HCT116 (cell line): ENCODE measurements around the gene SLC36A2. TPM values are rescaled to one million over a fixed set of nuclear protein-coding genes. Genes with fewer than 3 reads are reported as not detected.

ENCODE experiments used
- ATAC-seq: fragments of 200-7000 bp; cut with Tn5 transposase; 2 replicates; pipeline ENCODE4 v1.9.1; 2020; ENCODE audit warnings: mild to moderate bottlenecking, moderate library complexity
- BruUV-seq: library from RNA; stranded (reverse); fragments of 400-500 nt; replicated peaks from 2 replicates; lab custom pipeline; 2021; lab: Mats Ljungman, UMichigan
- CTCF ChIA-PET: fragments of 300-600 bp; sonication (Branson Sonifier 250); formaldehyde crosslinking; loops from one replicate; lab custom pipeline; 2021; ENCODE audit warnings: antibody characterized with exemption; lab: Charles Lee
- POLR2A ChIA-PET: fragments of 300-600, 350-600 bp; sonication (Branson Sonifier 250); formaldehyde crosslinking; loops from one replicate; lab custom pipeline; 2021; ENCODE audit warnings: antibody characterized with exemption; lab: Charles Lee
- RAD21 ChIA-PET, 2 experiments: fragments of 300-600 bp; sonication (Branson Sonifier 250); formaldehyde crosslinking; loops; one replicate each; lab custom pipeline; 2023; ENCODE audit warnings: low total read pairs in 2 of 2; ENCODE audit not compliant: uncharacterized antibody in 2 of 2, unreplicated experiment in 2 of 2, low non-redundant PET in 1 of 2; lab: Charles Lee
- DNase-seq: peaks from one replicate; pipeline ENCODE4 v3.0.0-alpha.2; 2010; ENCODE audit warnings: low read depth, low spot score
- H2AFZ ChIP-seq: fragments of 200-600 bp; shearing (Covaris generic), sonication (generic); 2 replicates; pipeline ENCODE4 v1.6.1; 2017; ENCODE audit warnings: low read depth, mixed run types, mixed read lengths, antibody characterized with exemption, low read length; ENCODE audit not compliant: poor library complexity, severe bottlenecking
- H3K27ac ChIP-seq: 2 replicates; pipeline ENCODE4 v1.5.1; 2012; ENCODE audit warnings: low read depth, low read length
- H3K27me3 ChIP-seq: fragments of 200-600 bp; sonication (generic); 2 replicates; pipeline ENCODE4 v1.6.1; 2016; ENCODE audit warnings: mixed run types, low read length, mixed read lengths; ENCODE audit not compliant: insufficient read depth
- H3K36me3 ChIP-seq, 2 experiments: fragments of 200-500 bp in 1 of 2; fragments of 200-600 bp in 1 of 2; sonication (Bioruptor generic) in 1 of 2; sonication (generic) in 1 of 2; 2 replicates each; pipeline versions ENCODE4 v1.5.1 to v1.6.1; 2014 to 2016; ENCODE audit warnings: low read length in 2 of 2, inconsistent platforms in 1 of 2, mixed read lengths in 1 of 2, mixed run types in 1 of 2; ENCODE audit not compliant: insufficient read depth in 2 of 2, control insufficient read depth in 1 of 2
- H3K4me1 ChIP-seq, 2 experiments: fragments of 200-600 bp in 1 of 2; sonication (generic) in 1 of 2; 2 replicates each; pipeline versions ENCODE4 v1.5.1 to v1.6.1; 2012 to 2017; ENCODE audit warnings: low read length in 2 of 2, inconsistent platforms in 1 of 2, mild to moderate bottlenecking in 1 of 2, mixed read lengths in 1 of 2, mixed run types in 1 of 2, moderate library complexity in 1 of 2; ENCODE audit not compliant: insufficient read depth in 2 of 2, control insufficient read depth in 1 of 2
- H3K4me2 ChIP-seq: fragments of 200-600 bp; sonication (generic); 2 replicates; pipeline ENCODE4 v1.6.1; 2017; ENCODE audit warnings: mixed run types, low read length, mixed read lengths
- H3K4me3 ChIP-seq, 2 experiments: fragments of 200-600 bp in 1 of 2; sonication (generic) in 1 of 2; replicated peaks in 1 of 2; 2 replicates each; pipeline ENCODE4 v1.5.1; 2011 to 2016; ENCODE audit warnings: low read length in 2 of 2, control low read depth in 1 of 2, low read depth in 1 of 2, mild to moderate bottlenecking in 1 of 2, mixed read lengths in 1 of 2, mixed run types in 1 of 2
- H3K79me2 ChIP-seq: fragments of 200-600 bp; sonication (generic); 2 replicates; pipeline ENCODE4 v1.6.1; 2017; ENCODE audit warnings: mild to moderate bottlenecking, mixed run types, low read length, moderate library complexity, mixed read lengths; ENCODE audit not compliant: insufficient read depth
- H3K9ac ChIP-seq: fragments of 200-600 bp; sonication (generic); 2 replicates; pipeline ENCODE4 v1.6.1; 2016; ENCODE audit warnings: low read length, mixed read lengths
- H3K9me2 ChIP-seq: fragments of 200-600 bp; sonication (generic), shearing (Covaris generic); 2 replicates; pipeline ENCODE4 v1.6.1; 2017; ENCODE audit warnings: mixed run types, mild to moderate bottlenecking, moderate library complexity; ENCODE audit not compliant: insufficient read depth
- H3K9me3 ChIP-seq, 2 experiments: fragments of 200-500 bp in 1 of 2; fragments of 200-600 bp in 1 of 2; sonication (Bioruptor generic) in 1 of 2; sonication (generic) in 1 of 2; 2 replicates each; pipeline ENCODE4 v1.6.1; 2014 to 2017; ENCODE audit warnings: low read length in 2 of 2, mixed read lengths in 2 of 2, inconsistent platforms in 1 of 2, low read depth in 1 of 2, mild to moderate bottlenecking in 1 of 2, mixed run types in 1 of 2, moderate library complexity in 1 of 2; ENCODE audit not compliant: control insufficient read depth in 1 of 2, insufficient read depth in 1 of 2
- H4K20me1 ChIP-seq: fragments of 200-600 bp; sonication (generic), shearing (Covaris generic); 2 replicates; pipeline ENCODE4 v1.6.1; 2017; ENCODE audit warnings: mixed run types, mild to moderate bottlenecking, moderate library complexity; ENCODE audit not compliant: insufficient read depth
- CEBPB ChIP-seq: IDR thresholded peaks from 2 replicates; pipeline ENCODE4 v1.6.1; 2012; ENCODE audit warnings: low read depth
- EGR1 ChIP-seq: IDR thresholded peaks from 2 replicates; pipeline ENCODE4 v1.6.1; 2012; ENCODE audit warnings: low read depth
- ELF1 ChIP-seq: IDR thresholded peaks from 2 replicates; pipeline ENCODE4 v1.6.1; 2012; ENCODE audit warnings: low read depth, borderline replicate concordance
- EZH2 ChIP-seq: fragments of 200-600 bp; sonication (generic); IDR thresholded peaks from 2 replicates; pipeline ENCODE4 v1.6.1; 2017; ENCODE audit warnings: antibody characterized with exemption, mixed run types
- EZH2phosphoT487 ChIP-seq: fragments of 200-600 bp; IDR thresholded peaks from 2 replicates; pipeline ENCODE4 v1.6.1; 2018; ENCODE audit warnings: antibody characterized with exemption, borderline replicate concordance
- POLR2A ChIP-seq: IDR thresholded peaks from 2 replicates; pipeline ENCODE4 v1.7.0; 2011; ENCODE audit warnings: borderline replicate concordance; ENCODE audit not compliant: insufficient read depth, insufficient read length; ENCODE audit errors: extremely low read depth
- RAD21 ChIP-seq: IDR thresholded peaks from 2 replicates; pipeline ENCODE4 v1.6.1; 2012; ENCODE audit warnings: low read depth, mild to moderate bottlenecking
- SIN3A ChIP-seq: IDR thresholded peaks from 2 replicates; pipeline ENCODE4 v1.6.1; 2012; ENCODE audit warnings: low read depth
- SP1 ChIP-seq: IDR thresholded peaks from 2 replicates; pipeline ENCODE4 v1.6.1; 2012; ENCODE audit warnings: low read depth
- TCF7L2 ChIP-seq: IDR thresholded peaks from 2 replicates; pipeline ENCODE4 v1.7.0; 2011; ENCODE audit warnings: borderline replicate concordance, inconsistent platforms; ENCODE audit not compliant: insufficient read depth, insufficient read length; ENCODE audit errors: extremely low read depth
- YY1 ChIP-seq: IDR thresholded peaks from 2 replicates; pipeline ENCODE4 v1.6.1; 2011; ENCODE audit warnings: low read length, low read depth, moderate library complexity, mild to moderate bottlenecking; ENCODE audit not compliant: insufficient replicate concordance; ENCODE audit errors: extremely low read depth
- ZNF274 ChIP-seq: fragments of 200-500 bp; sonication (Bioruptor generic); IDR thresholded peaks from 2 replicates; pipeline ENCODE4 v1.6.1; 2014; ENCODE audit warnings: mild to moderate bottlenecking, low read depth, low read length, inconsistent platforms
- intact Hi-C: fragments of 100-400 bp; cut with micrococcal nuclease; formaldehyde crosslinking; loops from 2 replicates; pipeline ENCODE4 v1.10.0; 2022
- total RNA-seq: library from RNA; stranded (reverse); gene quantifications from one replicate; pipeline ENCODE4 v1.2.1, GENCODE V29; 2021; ENCODE audit not compliant: unreplicated experiment
- TF ChIP-seq, protein P1 (sequence below): IDR thresholded peaks from 2 replicates; pipeline ENCODE4 v1.6.1; 2012
- TF ChIP-seq, protein P2 (sequence below), 3 experiments: fragments of 200-600 bp in 1 of 3; sonication (generic) in 1 of 3; IDR thresholded peaks in 2 of 3; conservative IDR thresholded peaks in 1 of 3; 2 replicates each; pipeline ENCODE4 v1.5.1; 2012 to 2017; ENCODE audit warnings: low read depth in 2 of 3, low read length in 2 of 3, antibody characterized with exemption in 1 of 3, borderline replicate concordance in 1 of 3, control low read depth in 1 of 3, mild to moderate bottlenecking in 1 of 3, mixed read lengths in 1 of 3, mixed run types in 1 of 3, moderate library complexity in 1 of 3; ENCODE audit not compliant: insufficient read depth in 1 of 3
- TF ChIP-seq, protein P3 (sequence below): IDR thresholded peaks from 2 replicates; pipeline ENCODE4 v1.6.1; 2012
- TF ChIP-seq, protein P4 (sequence below): IDR thresholded peaks from 2 replicates; pipeline ENCODE4 v1.6.1; 2011; ENCODE audit warnings: mild to moderate bottlenecking, low read length, moderate library complexity; ENCODE audit not compliant: insufficient replicate concordance; ENCODE audit errors: extremely low read depth

Gene SLC36A2
- total RNA-seq, 1 experiment from 2014 or later = not detected

DNA sequence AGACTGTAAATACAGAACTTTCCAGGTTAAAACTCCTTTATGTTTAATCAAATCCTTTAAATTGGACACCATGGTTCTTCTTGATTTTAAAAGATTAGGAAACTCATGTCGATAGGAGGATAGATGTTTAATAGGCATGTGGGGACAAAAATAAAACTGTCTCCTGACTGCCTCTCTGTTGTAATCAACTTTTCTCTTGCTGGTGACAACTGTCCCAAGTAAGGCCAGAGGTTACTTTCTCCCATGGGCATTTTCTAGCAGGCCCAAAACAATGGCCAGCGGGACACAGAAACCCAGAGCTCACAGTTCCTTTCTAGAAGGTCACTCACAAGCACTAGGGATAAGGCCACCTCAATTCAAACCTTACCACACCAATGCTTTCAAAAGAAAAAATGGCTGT lies 14.5 kb downstream of the SLC36A2 start (continued):
- TF ChIP-seq RAD21 = no peak
- TF ChIP-seq POLR2A = no peak
- TF ChIP-seq CEBPB = no peak

DNA sequence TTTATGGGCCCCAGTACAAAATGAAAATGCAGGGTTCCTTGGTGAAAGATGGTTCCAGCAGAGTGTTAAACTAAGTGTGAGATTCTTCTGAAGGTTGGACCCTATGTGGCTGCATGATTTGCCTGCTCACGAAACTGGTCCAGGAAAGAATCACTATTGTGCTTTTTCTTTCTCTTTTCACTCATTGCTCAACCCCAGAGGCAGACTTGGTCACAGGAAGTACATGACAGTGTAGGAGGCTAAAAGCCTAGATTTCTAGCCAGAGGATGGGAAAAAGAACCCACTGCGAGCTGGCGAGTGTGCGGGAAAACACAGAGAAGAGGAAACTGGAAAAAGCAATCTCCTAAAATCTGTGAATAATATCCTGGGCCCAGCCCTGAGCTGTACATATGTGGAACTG lies 18.6 kb downstream of the SLC36A2 start:
- Histone ChIP-seq H3K79me2 (no peaks in the 10 kb centered on the region), H3K27ac (no peak overlapping the region), H3K27me3 (0 out of 2 replicates have a peak, but pooled peaks cover 5% of the 10 kb centered on the region), H3K4me1 (no peaks in the 10 kb centered on the region), H4K20me1 (no peaks in the 10 kb centered on the region), H3K9me3 (no peaks in the 10 kb centered on the region), H3K9me2 (no peaks in the 10 kb centered on the region), H2AFZ (no peak overlapping the region), H3K4me2 (no peak overlapping the region), H3K36me3 (no peaks in the 10 kb centered on the region), H3K4me3 (no peak overlapping the region), H3K9ac (no peak overlapping the region)
- DNase-seq (no peak), ATAC-seq (no peak)
- ChIA-PET RAD21 (no interaction called here), POLR2A (no interaction called here), CTCF (no interaction called here)
- intact Hi-C loops = no loop called here
- BruUV-seq = no TSS peak
- TF ChIP-seq EZH2phosphoT487 (no peak), EZH2 (no peak), SP1 (no peak), EGR1 (no peak), POLR2A (no peak), TCF7L2 (no peak), SIN3A (no peak), CEBPB (no peak), YY1 (no peak), ELF1 (no peak), ZNF274 (no peak)
- TF ChIP-seq, protein P1, sequence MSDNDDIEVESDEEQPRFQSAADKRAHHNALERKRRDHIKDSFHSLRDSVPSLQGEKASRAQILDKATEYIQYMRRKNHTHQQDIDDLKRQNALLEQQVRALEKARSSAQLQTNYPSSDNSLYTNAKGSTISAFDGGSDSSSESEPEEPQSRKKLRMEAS = no peak
- TF ChIP-seq, protein P2, sequence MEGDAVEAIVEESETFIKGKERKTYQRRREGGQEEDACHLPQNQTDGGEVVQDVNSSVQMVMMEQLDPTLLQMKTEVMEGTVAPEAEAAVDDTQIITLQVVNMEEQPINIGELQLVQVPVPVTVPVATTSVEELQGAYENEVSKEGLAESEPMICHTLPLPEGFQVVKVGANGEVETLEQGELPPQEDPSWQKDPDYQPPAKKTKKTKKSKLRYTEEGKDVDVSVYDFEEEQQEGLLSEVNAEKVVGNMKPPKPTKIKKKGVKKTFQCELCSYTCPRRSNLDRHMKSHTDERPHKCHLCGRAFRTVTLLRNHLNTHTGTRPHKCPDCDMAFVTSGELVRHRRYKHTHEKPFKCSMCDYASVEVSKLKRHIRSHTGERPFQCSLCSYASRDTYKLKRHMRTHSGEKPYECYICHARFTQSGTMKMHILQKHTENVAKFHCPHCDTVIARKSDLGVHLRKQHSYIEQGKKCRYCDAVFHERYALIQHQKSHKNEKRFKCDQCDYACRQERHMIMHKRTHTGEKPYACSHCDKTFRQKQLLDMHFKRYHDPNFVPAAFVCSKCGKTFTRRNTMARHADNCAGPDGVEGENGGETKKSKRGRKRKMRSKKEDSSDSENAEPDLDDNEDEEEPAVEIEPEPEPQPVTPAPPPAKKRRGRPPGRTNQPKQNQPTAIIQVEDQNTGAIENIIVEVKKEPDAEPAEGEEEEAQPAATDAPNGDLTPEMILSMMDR (IDR thresholded peaks at IDR 0.05 in 2 of 3, conservative IDR thresholded peaks at IDR 0.05 in 1 of 3; ENCODE audit: borderline replicate concordance in 1 of 3, insufficient read depth in 1 of 3, low read depth in 2 of 3, low read length in 2 of 3) = no peak
- TF ChIP-seq, protein P3, sequence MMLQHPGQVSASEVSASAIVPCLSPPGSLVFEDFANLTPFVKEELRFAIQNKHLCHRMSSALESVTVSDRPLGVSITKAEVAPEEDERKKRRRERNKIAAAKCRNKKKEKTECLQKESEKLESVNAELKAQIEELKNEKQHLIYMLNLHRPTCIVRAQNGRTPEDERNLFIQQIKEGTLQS = no peak
- TF ChIP-seq, protein P4, sequence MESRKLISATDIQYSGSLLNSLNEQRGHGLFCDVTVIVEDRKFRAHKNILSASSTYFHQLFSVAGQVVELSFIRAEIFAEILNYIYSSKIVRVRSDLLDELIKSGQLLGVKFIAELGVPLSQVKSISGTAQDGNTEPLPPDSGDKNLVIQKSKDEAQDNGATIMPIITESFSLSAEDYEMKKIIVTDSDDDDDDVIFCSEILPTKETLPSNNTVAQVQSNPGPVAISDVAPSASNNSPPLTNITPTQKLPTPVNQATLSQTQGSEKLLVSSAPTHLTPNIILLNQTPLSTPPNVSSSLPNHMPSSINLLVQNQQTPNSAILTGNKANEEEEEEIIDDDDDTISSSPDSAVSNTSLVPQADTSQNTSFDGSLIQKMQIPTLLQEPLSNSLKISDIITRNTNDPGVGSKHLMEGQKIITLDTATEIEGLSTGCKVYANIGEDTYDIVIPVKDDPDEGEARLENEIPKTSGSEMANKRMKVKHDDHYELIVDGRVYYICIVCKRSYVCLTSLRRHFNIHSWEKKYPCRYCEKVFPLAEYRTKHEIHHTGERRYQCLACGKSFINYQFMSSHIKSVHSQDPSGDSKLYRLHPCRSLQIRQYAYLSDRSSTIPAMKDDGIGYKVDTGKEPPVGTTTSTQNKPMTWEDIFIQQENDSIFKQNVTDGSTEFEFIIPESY = no peak
